Measurements from ENCODE around the gene ING2.
A peak's percentile ranks its signal among the peaks of the same experiment; 100 is the strongest.
"Not testable (repeated sequence)": the region's sequence is repeated elsewhere in the genome, so short reads cannot be mapped to it uniquely, and the experiment has no call there.

Gene ING2

GRCh38 chr4:183504930-183505610 is at the start of gene ING2:
TSS of gene ING2 (plus strand) at chr4:183505058. CDS start at chr4:183505196, 138 bp downstream.
- Histone ChIP-seq H3K9ac (ENCODE audit: low read length) (peak within 1 kb of the TSS; percentile 87), H3K27me3 (ENCODE audit: control insufficient read depth, insufficient read depth, low read length) (no peaks in the 10 kb centered on the region), H3K4me3 (ENCODE audit: low read length) (peak within 1 kb of the TSS; percentile 85), H3K4me1 (ENCODE audit: control insufficient read depth, insufficient read depth, low read length) (peaks cover 6% of the 10 kb centered on the region), H3K9me3 (ENCODE audit: control insufficient read depth, low read length) (no peaks in the 10 kb centered on the region), H3K36me3 (ENCODE audit: control insufficient read depth, insufficient read depth, low read length) (no peaks in the 10 kb centered on the region)

GRCh38 chr4:183455431-183456195 is 49.2 kb upstream of the ING2 start:
- Histone ChIP-seq H3K27me3 (ENCODE audit: control insufficient read depth, insufficient read depth, low read length) (no peaks in the 10 kb centered on the region), H3K4me1 (ENCODE audit: control insufficient read depth, insufficient read depth, low read length) (no peaks in the 10 kb centered on the region), H3K4me3 (ENCODE audit: low read length) (no peak overlapping the region), H3K9ac (ENCODE audit: low read length) (no peak overlapping the region), H3K36me3 (ENCODE audit: control insufficient read depth, insufficient read depth, low read length) (no peaks in the 10 kb centered on the region), H3K9me3 (ENCODE audit: control insufficient read depth, low read length) (no peaks in the 10 kb centered on the region)

- no peaks in the 10 kb centered on the region for H3K27me3 ChIP-seq (ENCODE audit: control insufficient read depth, insufficient read depth, low read length)
- H3K9ac ChIP-seq (ENCODE audit: low read length): no peak overlapping the region
- no peaks in the 10 kb centered on the region for H3K9me3 ChIP-seq (ENCODE audit: control insufficient read depth, low read length)
- no peak overlapping the region for H3K4me3 ChIP-seq (ENCODE audit: low read length)
- no peaks in the 10 kb centered on the region for H3K36me3 ChIP-seq (ENCODE audit: control insufficient read depth, insufficient read depth, low read length)
- H3K4me1 ChIP-seq (ENCODE audit: control insufficient read depth, insufficient read depth, low read length): no peaks in the 10 kb centered on the region
Observed at GRCh38 chr4:183458005-183458404, 46.9 kb upstream of the ING2 start.

- H3K9me3 ChIP-seq (ENCODE audit: control insufficient read depth, low read length); H3K27me3 ChIP-seq (ENCODE audit: control insufficient read depth, insufficient read depth, low read length); H3K4me1 ChIP-seq (ENCODE audit: control insufficient read depth, insufficient read depth, low read length); H3K36me3 ChIP-seq (ENCODE audit: control insufficient read depth, insufficient read depth, low read length); H3K9ac ChIP-seq (ENCODE audit: low read length); H3K4me3 ChIP-seq (ENCODE audit: low read length): not testable (repeated sequence)
Observed at GRCh38 chr4:183463903-183464619, 40.8 kb upstream of the ING2 start.

GRCh38 chr4:183465879-183466278 is 39.0 kb upstream of the ING2 start:
- not testable (repeated sequence) for H3K9me3 ChIP-seq (ENCODE audit: control insufficient read depth, low read length); H3K4me3 ChIP-seq (ENCODE audit: low read length); H3K4me1 ChIP-seq (ENCODE audit: control insufficient read depth, insufficient read depth, low read length); H3K27me3 ChIP-seq (ENCODE audit: control insufficient read depth, insufficient read depth, low read length); H3K9ac ChIP-seq (ENCODE audit: low read length); H3K36me3 ChIP-seq (ENCODE audit: control insufficient read depth, insufficient read depth, low read length)

GRCh38 chr4:183467246-183467645 is 37.6 kb upstream of the ING2 start:
- H3K27me3 ChIP-seq (ENCODE audit: control insufficient read depth, insufficient read depth, low read length): no peaks in the 10 kb centered on the region
- no peaks in the 10 kb centered on the region for H3K36me3 ChIP-seq (ENCODE audit: control insufficient read depth, insufficient read depth, low read length)
- no peak overlapping the region for H3K9ac ChIP-seq (ENCODE audit: low read length)
- H3K9me3 ChIP-seq (ENCODE audit: control insufficient read depth, low read length): no peaks in the 10 kb centered on the region
- H3K4me3 ChIP-seq (ENCODE audit: low read length): no peak overlapping the region
- no peaks in the 10 kb centered on the region for H3K4me1 ChIP-seq (ENCODE audit: control insufficient read depth, insufficient read depth, low read length)

GRCh38 chr4:183468210-183469095 is 36.4 kb upstream of the ING2 start:
- Histone ChIP-seq H3K36me3 (ENCODE audit: control insufficient read depth, insufficient read depth, low read length) (no peaks in the 10 kb centered on the region), H3K4me1 (ENCODE audit: control insufficient read depth, insufficient read depth, low read length) (no peaks in the 10 kb centered on the region), H3K9ac (ENCODE audit: low read length) (no peak overlapping the region), H3K27me3 (ENCODE audit: control insufficient read depth, insufficient read depth, low read length) (no peaks in the 10 kb centered on the region), H3K4me3 (ENCODE audit: low read length) (no peak overlapping the region), H3K9me3 (ENCODE audit: control insufficient read depth, low read length) (no peaks in the 10 kb centered on the region)

- Histone ChIP-seq H3K27me3 (ENCODE audit: control insufficient read depth, insufficient read depth, low read length) (no peaks in the 10 kb centered on the region), H3K4me1 (ENCODE audit: control insufficient read depth, insufficient read depth, low read length) (no peaks in the 10 kb centered on the region), H3K9ac (ENCODE audit: low read length) (no peak overlapping the region), H3K36me3 (ENCODE audit: control insufficient read depth, insufficient read depth, low read length) (no peaks in the 10 kb centered on the region), H3K4me3 (ENCODE audit: low read length) (no peak overlapping the region), H3K9me3 (ENCODE audit: control insufficient read depth, low read length) (no peaks in the 10 kb centered on the region)
Observed at GRCh38 chr4:183469285-183469684, 35.6 kb upstream of the ING2 start.

- no peak overlapping the region for H3K4me3 ChIP-seq (ENCODE audit: low read length)
Observed at GRCh38 chr4:183469936-183470335, 34.9 kb upstream of the ING2 start.

GRCh38 chr4:183470821-183471220 is 34.0 kb upstream of the ING2 start:
- no peaks in the 10 kb centered on the region for H3K9me3 ChIP-seq (ENCODE audit: control insufficient read depth, low read length)
- H3K4me3 ChIP-seq (ENCODE audit: low read length): no peak overlapping the region
- no peaks in the 10 kb centered on the region for H3K27me3 ChIP-seq (ENCODE audit: control insufficient read depth, insufficient read depth, low read length)
- H3K9ac ChIP-seq (ENCODE audit: low read length): no peak overlapping the region
- H3K4me1 ChIP-seq (ENCODE audit: control insufficient read depth, insufficient read depth, low read length): no peaks in the 10 kb centered on the region
- H3K36me3 ChIP-seq (ENCODE audit: control insufficient read depth, insufficient read depth, low read length): no peaks in the 10 kb centered on the region

More at GRCh38 chr4:183469936-183470335, 34.9 kb upstream of the ING2 start:
- no peak overlapping the region for H3K9ac ChIP-seq (ENCODE audit: low read length)
- H3K36me3 ChIP-seq (ENCODE audit: control insufficient read depth, insufficient read depth, low read length): no peaks in the 10 kb centered on the region
- H3K9me3 ChIP-seq (ENCODE audit: control insufficient read depth, low read length): no peaks in the 10 kb centered on the region
- H3K4me1 ChIP-seq (ENCODE audit: control insufficient read depth, insufficient read depth, low read length): no peaks in the 10 kb centered on the region
- no peaks in the 10 kb centered on the region for H3K27me3 ChIP-seq (ENCODE audit: control insufficient read depth, insufficient read depth, low read length)

GRCh38 chr4:183471946-183472708 is 32.7 kb upstream of the ING2 start:
- H3K9ac ChIP-seq (ENCODE audit: low read length): peak overlapping the region; percentile 1
- no peak overlapping the region for H3K4me3 ChIP-seq (ENCODE audit: low read length)
- H3K27me3 ChIP-seq (ENCODE audit: control insufficient read depth, insufficient read depth, low read length): no peaks in the 10 kb centered on the region
- H3K36me3 ChIP-seq (ENCODE audit: control insufficient read depth, insufficient read depth, low read length): no peaks in the 10 kb centered on the region
- H3K9me3 ChIP-seq (ENCODE audit: control insufficient read depth, low read length): no peaks in the 10 kb centered on the region
- no peaks in the 10 kb centered on the region for H3K4me1 ChIP-seq (ENCODE audit: control insufficient read depth, insufficient read depth, low read length)
